ENCODE measurements around the gene TFAP2A. TPM values are rescaled to one million over a fixed set of nuclear protein-coding genes. Genes with fewer than 3 reads are reported as not detected.
A peak's percentile ranks its signal among the peaks of the same experiment; 100 is the strongest.

TFAP2A gene
- total RNA-seq, 2 donors from 2014 or later, result 0.12 TPM; not detected in 1

GRCh38 chr6:10404799-10405512 lies 9.9 kb downstream of the TFAP2A start:
- peak overlapping the region; percentile 42 to 51 for H3K4me3 ChIP-seq
- peaks cover 15 to 20% of the 10 kb centered on the region in 2 donors for H3K27me3 ChIP-seq
- peak; percentile 38 for DNase-seq (ENCODE audit: low spot score)
- no peaks in the 10 kb centered on the region for H3K9me3 ChIP-seq
- H3K36me3 ChIP-seq, result no peaks in the 10 kb centered on the region
- peaks cover 0 to 14% of the 10 kb centered on the region in 2 donors for H3K4me1 ChIP-seq
- peak overlapping the region in 1 of 2 donors; percentile 32 for H3K27ac ChIP-seq
- TF ChIP-seq, protein P1, sequence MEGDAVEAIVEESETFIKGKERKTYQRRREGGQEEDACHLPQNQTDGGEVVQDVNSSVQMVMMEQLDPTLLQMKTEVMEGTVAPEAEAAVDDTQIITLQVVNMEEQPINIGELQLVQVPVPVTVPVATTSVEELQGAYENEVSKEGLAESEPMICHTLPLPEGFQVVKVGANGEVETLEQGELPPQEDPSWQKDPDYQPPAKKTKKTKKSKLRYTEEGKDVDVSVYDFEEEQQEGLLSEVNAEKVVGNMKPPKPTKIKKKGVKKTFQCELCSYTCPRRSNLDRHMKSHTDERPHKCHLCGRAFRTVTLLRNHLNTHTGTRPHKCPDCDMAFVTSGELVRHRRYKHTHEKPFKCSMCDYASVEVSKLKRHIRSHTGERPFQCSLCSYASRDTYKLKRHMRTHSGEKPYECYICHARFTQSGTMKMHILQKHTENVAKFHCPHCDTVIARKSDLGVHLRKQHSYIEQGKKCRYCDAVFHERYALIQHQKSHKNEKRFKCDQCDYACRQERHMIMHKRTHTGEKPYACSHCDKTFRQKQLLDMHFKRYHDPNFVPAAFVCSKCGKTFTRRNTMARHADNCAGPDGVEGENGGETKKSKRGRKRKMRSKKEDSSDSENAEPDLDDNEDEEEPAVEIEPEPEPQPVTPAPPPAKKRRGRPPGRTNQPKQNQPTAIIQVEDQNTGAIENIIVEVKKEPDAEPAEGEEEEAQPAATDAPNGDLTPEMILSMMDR (IDR thresholded peaks at IDR 0.05), result no peak

DNA sequence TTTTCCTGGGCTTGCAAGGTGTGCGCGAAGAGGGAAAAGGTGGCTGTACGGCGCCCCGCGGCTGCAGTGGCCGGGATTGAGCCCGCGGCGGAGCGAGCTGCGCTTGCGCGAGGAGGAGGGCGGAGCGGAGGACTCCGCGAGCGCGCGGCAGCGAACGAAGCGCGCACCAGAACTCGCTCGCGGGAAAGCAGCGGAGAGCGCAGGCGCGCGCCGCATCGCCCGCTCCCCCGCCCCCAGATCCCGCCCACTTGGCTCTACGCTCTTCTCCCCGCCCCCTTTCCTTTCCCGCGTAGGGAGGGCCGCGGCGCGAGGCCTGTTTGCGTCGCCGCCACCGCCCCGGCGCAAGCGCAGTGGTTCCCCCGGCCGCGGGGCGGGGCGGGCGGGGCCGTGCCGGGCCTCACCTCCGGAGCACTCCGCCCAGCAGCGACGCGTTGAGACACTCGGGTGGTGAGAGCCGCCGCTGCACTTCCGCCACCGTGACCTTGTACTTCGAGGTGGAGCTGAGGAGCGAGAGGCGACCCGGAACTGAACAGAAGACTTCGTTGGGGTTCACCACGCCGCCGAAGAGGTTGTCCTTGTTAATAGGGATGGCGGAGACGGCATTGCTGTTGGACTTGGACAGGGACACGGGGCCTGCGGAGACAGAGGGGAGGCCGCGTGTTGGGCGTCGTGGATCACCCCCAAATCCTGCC lies 10.6 kb downstream of the TFAP2A start:
- H3K27me3 ChIP-seq, result peaks cover 12 to 14% of the 10 kb centered on the region in 2 donors
- no peaks in the 10 kb centered on the region for H3K9me3 ChIP-seq
- no peaks in the 10 kb centered on the region for H3K36me3 ChIP-seq
- peak overlapping the region; percentile 42 to 51 for H3K4me3 ChIP-seq
- TF ChIP-seq, protein P1 (IDR thresholded peaks at IDR 0.05), result peak in 1 of 2 donors; percentile 57
- peaks cover 0 to 14% of the 10 kb centered on the region in 2 donors for H3K4me1 ChIP-seq
- DNase-seq (ENCODE audit: low spot score), result peak; percentile 73
- H3K27ac ChIP-seq, result peak overlapping the region in 1 of 2 donors; percentile 32

DNA sequence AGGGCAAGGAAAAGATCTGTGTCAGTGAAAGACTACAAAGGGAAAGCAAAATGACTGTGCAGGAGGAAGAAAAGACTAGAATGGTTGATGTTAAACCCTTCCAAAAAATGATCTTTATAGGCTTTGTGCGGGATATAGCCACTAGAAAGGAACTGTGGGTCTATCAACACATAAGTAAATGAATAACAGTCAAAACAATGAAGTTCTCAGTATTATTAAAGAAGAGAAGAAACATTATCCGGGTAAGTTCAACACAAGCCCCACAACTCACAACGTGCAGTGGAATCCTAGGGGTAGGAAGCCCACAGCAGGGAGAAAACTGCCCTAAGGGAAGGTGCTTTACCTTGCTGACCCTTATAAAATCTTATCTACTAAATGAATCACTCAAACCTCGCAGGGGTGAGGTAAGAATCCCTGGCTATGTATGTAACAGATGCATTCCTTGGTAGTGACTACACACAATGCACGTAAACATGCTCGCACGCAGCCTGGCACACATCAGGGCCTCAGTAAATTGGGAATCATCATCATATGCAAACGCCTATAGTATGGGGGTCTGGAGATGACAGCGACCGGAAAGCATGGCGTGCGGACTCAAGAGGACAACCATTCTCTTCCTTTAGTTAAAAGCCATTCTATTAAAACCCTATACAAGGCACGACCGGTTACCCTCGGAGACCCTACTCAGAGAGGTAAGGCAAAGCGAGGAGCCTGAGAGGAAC lies 11.3 kb downstream of the TFAP2A start:
- TF ChIP-seq, protein P1 (IDR thresholded peaks at IDR 0.05), result no peak
- H3K4me1 ChIP-seq, result peaks cover 0 to 14% of the 10 kb centered on the region in 2 donors
- H3K4me3 ChIP-seq, result peak overlapping the region; percentile 42 to 51
- no peak for DNase-seq (ENCODE audit: low spot score)
- H3K9me3 ChIP-seq, result no peaks in the 10 kb centered on the region
- no peak overlapping the region for H3K27ac ChIP-seq
- H3K36me3 ChIP-seq, result no peaks in the 10 kb centered on the region
- peaks cover 8 to 16% of the 10 kb centered on the region in 2 donors for H3K27me3 ChIP-seq

- no peak overlapping the region for H3K27ac ChIP-seq
- peaks cover 13 to 17% of the 10 kb centered on the region in 2 donors for H3K27me3 ChIP-seq
- no peak for DNase-seq (ENCODE audit: low spot score)
- TF ChIP-seq, protein P1 (IDR thresholded peaks at IDR 0.05), result no peak
- no peaks in the 10 kb centered on the region for H3K9me3 ChIP-seq
- H3K4me1 ChIP-seq, result peaks cover 0 to 14% of the 10 kb centered on the region in 2 donors
- H3K4me3 ChIP-seq, result no peak overlapping the region
- H3K36me3 ChIP-seq, result no peaks in the 10 kb centered on the region
These were observed 12.1 kb downstream of the TFAP2A start for GRCh38 chr6:10402648-10403311.

- Histone ChIP-seq H3K4me1 (peaks cover 0 to 14% of the 10 kb centered on the region in 2 donors), H3K27ac (no peak overlapping the region), H3K27me3 (peaks cover 14 to 18% of the 10 kb centered on the region in 2 donors), H3K9me3 (no peaks in the 10 kb centered on the region), H3K36me3 (no peaks in the 10 kb centered on the region), H3K4me3 (no peak overlapping the region)
- TF ChIP-seq, protein P1 (IDR thresholded peaks at IDR 0.05), result no peak
- no peak for DNase-seq (ENCODE audit: low spot score)
These were observed 13.1 kb downstream of the TFAP2A start for GRCh38 chr6:10401632-10402223.
